ENCODE measurements around the gene GRID2. TPM values are rescaled to one million over a fixed set of nuclear protein-coding genes. Genes with fewer than 3 reads are reported as not detected.
"Not testable (repeated sequence)": the region's sequence is repeated elsewhere in the genome, so short reads cannot be mapped to it uniquely, and the experiment has no call there.

Gene GRID2
- total RNA-seq, 1 donor from 2014 or later = not detected

- TF ChIP-seq CTCF (IDR thresholded peaks at IDR 0.05) = no peak
These were observed 102.7 kb downstream of the GRID2 start for GRCh38 chr4:92406488-92406887.

GRCh38 chr4:92421920-92422319 lies 118.2 kb downstream of the GRID2 start:
- Mint-ChIP-seq H3K27me3 (ENCODE audit: unreplicated experiment) (no peaks in the 10 kb centered on the region), H3K4me3 (ENCODE audit: unreplicated experiment) (no peak overlapping the region), H3K36me3 (ENCODE audit: unreplicated experiment) (no peaks in the 10 kb centered on the region), H3K4me1 (ENCODE audit: unreplicated experiment) (no peaks in the 10 kb centered on the region), H3K9me3 (ENCODE audit: unreplicated experiment) (no peaks in the 10 kb centered on the region), H3K27ac (ENCODE audit: unreplicated experiment) (no peak overlapping the region)
- DNase-seq (ENCODE audit: extremely low spot score, unreplicated experiment) = no peak
- no peak for TF ChIP-seq CTCF (IDR thresholded peaks at IDR 0.05)

More at GRCh38 chr4:92406488-92406887, 102.7 kb downstream of the GRID2 start:
- peaks cover 5% of the 10 kb centered on the region for H3K27me3 Mint-ChIP-seq (ENCODE audit: unreplicated experiment)
- H3K36me3 Mint-ChIP-seq (ENCODE audit: unreplicated experiment) = no peaks in the 10 kb centered on the region
- H3K4me3 Mint-ChIP-seq (ENCODE audit: unreplicated experiment) = no peak overlapping the region
- no peaks in the 10 kb centered on the region for H3K9me3 Mint-ChIP-seq (ENCODE audit: unreplicated experiment)
- H3K27ac Mint-ChIP-seq (ENCODE audit: unreplicated experiment) = no peak overlapping the region
- no peaks in the 10 kb centered on the region for H3K4me1 Mint-ChIP-seq (ENCODE audit: unreplicated experiment)
- DNase-seq (ENCODE audit: extremely low spot score, unreplicated experiment) = no peak

- TF ChIP-seq CTCF (IDR thresholded peaks at IDR 0.05) = no peak
- Mint-ChIP-seq H3K27ac (ENCODE audit: unreplicated experiment) (no peak overlapping the region), H3K27me3 (ENCODE audit: unreplicated experiment) (peaks cover 3% of the 10 kb centered on the region), H3K36me3 (ENCODE audit: unreplicated experiment) (no peaks in the 10 kb centered on the region), H3K9me3 (ENCODE audit: unreplicated experiment) (peaks cover 20% of the 10 kb centered on the region), H3K4me3 (ENCODE audit: unreplicated experiment) (no peak overlapping the region), H3K4me1 (ENCODE audit: unreplicated experiment) (no peaks in the 10 kb centered on the region)
- no peak for DNase-seq (ENCODE audit: extremely low spot score, unreplicated experiment)
These were observed 129.5 kb downstream of the GRID2 start for GRCh38 chr4:92433272-92433758.

GRCh38 chr4:92438722-92439121 lies 135.0 kb downstream of the GRID2 start:
- not testable (repeated sequence) for DNase-seq (ENCODE audit: extremely low spot score, unreplicated experiment); H3K9me3 Mint-ChIP-seq (ENCODE audit: unreplicated experiment); H3K36me3 Mint-ChIP-seq (ENCODE audit: unreplicated experiment); H3K27ac Mint-ChIP-seq (ENCODE audit: unreplicated experiment); H3K4me3 Mint-ChIP-seq (ENCODE audit: unreplicated experiment); H3K4me1 Mint-ChIP-seq (ENCODE audit: unreplicated experiment)
- peaks cover 18% of the 10 kb centered on the region for H3K27me3 Mint-ChIP-seq (ENCODE audit: unreplicated experiment)

- not testable (repeated sequence) for H3K4me3 Mint-ChIP-seq (ENCODE audit: unreplicated experiment); DNase-seq (ENCODE audit: extremely low spot score, unreplicated experiment)
These were observed 138.4 kb downstream of the GRID2 start for GRCh38 chr4:92442131-92442530.

GRCh38 chr4:92444143-92444843 lies 140.5 kb downstream of the GRID2 start:
- H3K27me3 Mint-ChIP-seq (ENCODE audit: unreplicated experiment) = peaks cover 24% of the 10 kb centered on the region
- H3K4me1 Mint-ChIP-seq (ENCODE audit: unreplicated experiment); H3K27ac Mint-ChIP-seq (ENCODE audit: unreplicated experiment); H3K4me3 Mint-ChIP-seq (ENCODE audit: unreplicated experiment); H3K36me3 Mint-ChIP-seq (ENCODE audit: unreplicated experiment); DNase-seq (ENCODE audit: extremely low spot score, unreplicated experiment); H3K9me3 Mint-ChIP-seq (ENCODE audit: unreplicated experiment): not testable (repeated sequence)

More at GRCh38 chr4:92442131-92442530, 138.4 kb downstream of the GRID2 start:
- not testable (repeated sequence) for H3K9me3 Mint-ChIP-seq (ENCODE audit: unreplicated experiment); H3K27ac Mint-ChIP-seq (ENCODE audit: unreplicated experiment); H3K4me1 Mint-ChIP-seq (ENCODE audit: unreplicated experiment); H3K36me3 Mint-ChIP-seq (ENCODE audit: unreplicated experiment)
- peaks cover 24% of the 10 kb centered on the region for H3K27me3 Mint-ChIP-seq (ENCODE audit: unreplicated experiment)
